Panc1 (cell line): ENCODE measurements around the gene SLC9A9. TPM values are rescaled to one million over a fixed set of nuclear protein-coding genes. Genes with fewer than 3 reads are reported as not detected.

Source experiments
- ATAC-seq: fragments of 200-7000 bp; cut with Tn5 transposase; 2 replicates; pipeline ENCODE4 v1.9.1; 2020; ENCODE audit warnings: mild to moderate bottlenecking, moderate library complexity
- BruUV-seq: library from RNA; stranded (reverse); fragments of 400-500 nt; replicated peaks from 2 replicates; lab custom pipeline; 2021; lab: Mats Ljungman, UMichigan
- CTCF ChIA-PET: fragments of 300-600 bp; sonication (Branson Sonifier 250); formaldehyde crosslinking; loops from one replicate; lab custom pipeline; 2022; ENCODE audit warnings: antibody characterized with exemption; lab: Charles Lee
- POLR2A ChIA-PET: fragments of 300-600 bp; sonication (Branson Sonifier 250); formaldehyde crosslinking; loops from one replicate; lab custom pipeline; 2022; ENCODE audit warnings: antibody characterized with exemption; lab: Charles Lee
- DNase-seq: peaks from one replicate; pipeline ENCODE4 v3.0.0-alpha.2; 2010; ENCODE audit warnings: low read depth, low spot score
- H3K27ac ChIP-seq: 2 replicates; pipeline ENCODE4 v1.5.1; 2011; ENCODE audit warnings: mild to moderate bottlenecking, low read length, inconsistent platforms
- H3K27me3 ChIP-seq: fragments of 200-500 bp; sonication (Bioruptor generic); 2 replicates; pipeline ENCODE4 v1.6.0; 2014; ENCODE audit warnings: low read length, inconsistent platforms; ENCODE audit not compliant: control insufficient read depth, insufficient read depth
- H3K36me3 ChIP-seq: fragments of 200-500 bp; sonication (Bioruptor generic); 2 replicates; pipeline ENCODE4 v1.5.1; 2014; ENCODE audit warnings: inconsistent platforms, mild to moderate bottlenecking, low read length, moderate library complexity; ENCODE audit not compliant: control insufficient read depth, insufficient read depth
- H3K4me1 ChIP-seq: 2 replicates; pipeline ENCODE4 v1.5.1; 2011; ENCODE audit warnings: inconsistent platforms, mild to moderate bottlenecking, low read length, moderate library complexity; ENCODE audit not compliant: control insufficient read depth, insufficient read depth
- H3K4me3 ChIP-seq, 2 experiments: 2 replicates each; pipeline ENCODE4 v1.5.1; 2011 to 2012; ENCODE audit warnings: low read depth in 2 of 2, low read length in 2 of 2, mild to moderate bottlenecking in 2 of 2, inconsistent platforms in 1 of 2, moderate library complexity in 1 of 2
- H3K9me3 ChIP-seq: fragments of 200-500 bp; sonication (Bioruptor generic); 2 replicates; pipeline ENCODE4 v1.5.1; 2014; ENCODE audit warnings: low read depth, mild to moderate bottlenecking, inconsistent platforms, low read length, moderate library complexity; ENCODE audit not compliant: control insufficient read depth, insufficient read depth
- CTCF ChIP-seq: fragments of 450-650 bp; IDR thresholded peaks from 2 replicates; pipeline ENCODE4 v1.5.1; 2017; ENCODE audit warnings: mild to moderate bottlenecking
- POLR2AphosphoS5 ChIP-seq: IDR thresholded peaks from 2 replicates; pipeline ENCODE4 v1.6.1; 2012; ENCODE audit warnings: mild to moderate bottlenecking, low read depth, low read length, moderate library complexity
- SIN3A ChIP-seq: IDR thresholded peaks from 2 replicates; pipeline ENCODE4 v1.6.1; 2012; ENCODE audit warnings: low read depth, mild to moderate bottlenecking, low read length, moderate library complexity, borderline replicate concordance; ENCODE audit not compliant: insufficient read depth
- TCF7L2 ChIP-seq: IDR thresholded peaks from 2 replicates; pipeline ENCODE4 v1.6.1; 2011; ENCODE audit warnings: mild to moderate bottlenecking, low read depth, low read length, inconsistent platforms
- in situ Hi-C: cut with HindIII; loops from 2 replicates; pipeline ENCODE4 v1.10.0; 2016; ENCODE audit warnings: low sequenced_read_pairs, low pct_unique_long_range_greater_than_20kb
- intact Hi-C: fragments of 100-400 bp; cut with micrococcal nuclease; formaldehyde crosslinking; loops from one replicate; pipeline ENCODE4 v1.10.0; 2022; ENCODE audit not compliant: unreplicated experiment
- total RNA-seq: library from RNA; stranded (reverse); gene quantifications from one replicate; pipeline ENCODE4 v1.2.1, GENCODE V29; 2021; ENCODE audit not compliant: unreplicated experiment
- TF ChIP-seq, protein P1 (sequence below), 2 experiments: IDR thresholded peaks; 2 replicates each; pipeline ENCODE4 v1.6.1; 2011 to 2012; ENCODE audit warnings: low read depth in 2 of 2, control low read depth in 1 of 2, low read length in 1 of 2, mild to moderate bottlenecking in 1 of 2, moderate library complexity in 1 of 2; ENCODE audit not compliant: insufficient read depth in 1 of 2

The SLC9A9 gene
- total RNA-seq, 1 experiment from 2014 or later: not detected

GRCh38 chr3:143412084-143412483 lies 436.2 kb downstream of the SLC9A9 start:
- H3K4me3 ChIP-seq: no peak overlapping the region
- ATAC-seq (no peak), DNase-seq (no peak)
- intact Hi-C loops: no loop called here
- H3K36me3 ChIP-seq: no peaks in the 10 kb centered on the region
- POLR2A ChIA-PET: no interaction called here
- CTCF ChIA-PET: no interaction called here
- no peak for TF ChIP-seq CTCF
- TF ChIP-seq, protein P1, sequence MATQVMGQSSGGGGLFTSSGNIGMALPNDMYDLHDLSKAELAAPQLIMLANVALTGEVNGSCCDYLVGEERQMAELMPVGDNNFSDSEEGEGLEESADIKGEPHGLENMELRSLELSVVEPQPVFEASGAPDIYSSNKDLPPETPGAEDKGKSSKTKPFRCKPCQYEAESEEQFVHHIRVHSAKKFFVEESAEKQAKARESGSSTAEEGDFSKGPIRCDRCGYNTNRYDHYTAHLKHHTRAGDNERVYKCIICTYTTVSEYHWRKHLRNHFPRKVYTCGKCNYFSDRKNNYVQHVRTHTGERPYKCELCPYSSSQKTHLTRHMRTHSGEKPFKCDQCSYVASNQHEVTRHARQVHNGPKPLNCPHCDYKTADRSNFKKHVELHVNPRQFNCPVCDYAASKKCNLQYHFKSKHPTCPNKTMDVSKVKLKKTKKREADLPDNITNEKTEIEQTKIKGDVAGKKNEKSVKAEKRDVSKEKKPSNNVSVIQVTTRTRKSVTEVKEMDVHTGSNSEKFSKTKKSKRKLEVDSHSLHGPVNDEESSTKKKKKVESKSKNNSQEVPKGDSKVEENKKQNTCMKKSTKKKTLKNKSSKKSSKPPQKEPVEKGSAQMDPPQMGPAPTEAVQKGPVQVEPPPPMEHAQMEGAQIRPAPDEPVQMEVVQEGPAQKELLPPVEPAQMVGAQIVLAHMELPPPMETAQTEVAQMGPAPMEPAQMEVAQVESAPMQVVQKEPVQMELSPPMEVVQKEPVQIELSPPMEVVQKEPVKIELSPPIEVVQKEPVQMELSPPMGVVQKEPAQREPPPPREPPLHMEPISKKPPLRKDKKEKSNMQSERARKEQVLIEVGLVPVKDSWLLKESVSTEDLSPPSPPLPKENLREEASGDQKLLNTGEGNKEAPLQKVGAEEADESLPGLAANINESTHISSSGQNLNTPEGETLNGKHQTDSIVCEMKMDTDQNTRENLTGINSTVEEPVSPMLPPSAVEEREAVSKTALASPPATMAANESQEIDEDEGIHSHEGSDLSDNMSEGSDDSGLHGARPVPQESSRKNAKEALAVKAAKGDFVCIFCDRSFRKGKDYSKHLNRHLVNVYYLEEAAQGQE (IDR thresholded peaks at IDR 0.05; ENCODE audit: insufficient read depth in 1 of 2, low read depth in 2 of 2, low read length in 1 of 2): no peak
- TF ChIP-seq TCF7L2: no peak
- TF ChIP-seq SIN3A: no peak
- no peak for TF ChIP-seq POLR2AphosphoS5
- no TSS peak for BruUV-seq
- no peak overlapping the region for H3K27ac ChIP-seq
- H3K27me3 ChIP-seq: no peaks in the 10 kb centered on the region
- H3K4me1 ChIP-seq: no peaks in the 10 kb centered on the region
- in situ Hi-C loops: no loop called here
- no peaks in the 10 kb centered on the region for H3K9me3 ChIP-seq

DNA sequence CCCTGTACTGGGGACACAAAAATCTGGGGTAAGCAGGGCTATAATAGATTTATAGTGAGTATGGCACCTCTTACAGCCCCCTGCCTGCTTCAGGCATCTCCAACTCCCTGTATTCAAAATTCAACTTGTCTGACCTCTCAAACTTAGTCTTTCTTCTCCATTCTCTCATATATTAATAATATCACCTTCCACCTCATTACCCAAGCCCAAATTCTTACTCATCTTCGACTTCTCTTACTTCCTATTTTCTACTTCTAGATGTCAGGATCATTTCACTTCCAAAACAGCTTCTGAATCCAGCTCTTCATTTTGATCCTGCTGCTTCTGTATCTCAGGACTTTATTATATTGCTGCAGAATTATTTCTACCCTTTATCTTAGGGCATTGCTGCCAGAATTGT lies 438.0 kb downstream of the SLC9A9 start:
- Histone ChIP-seq H3K4me1 (no peaks in the 10 kb centered on the region), H3K27ac (no peak overlapping the region), H3K4me3 (no peak overlapping the region), H3K36me3 (no peaks in the 10 kb centered on the region), H3K27me3 (no peaks in the 10 kb centered on the region), H3K9me3 (no peaks in the 10 kb centered on the region)
- in situ Hi-C loops: no loop called here
- ChIA-PET POLR2A (no interaction called here), CTCF (no interaction called here)
- ATAC-seq (no peak), DNase-seq (no peak)
- intact Hi-C loops: no loop called here
- TF ChIP-seq CTCF (no peak), SIN3A (no peak), TCF7L2 (no peak), POLR2AphosphoS5 (no peak)
- TF ChIP-seq, protein P1 (IDR thresholded peaks at IDR 0.05; ENCODE audit: insufficient read depth in 1 of 2, low read depth in 2 of 2, low read length in 1 of 2): no peak
- no TSS peak for BruUV-seq
